Lung microvascular endothelial cell (primary cell): ENCODE results near the gene PPP1R15B. TPM values are rescaled to one million over a fixed set of nuclear protein-coding genes. Genes with fewer than 3 reads are reported as not detected.

Source experiments
- DNase-seq, 2 donors: peaks; one replicate each; pipeline versions ENCODE4 v3.0.0 to v3.0.0-alpha.2; 2010; ENCODE audit warnings: low read depth in 2 of 2
- total RNA-seq: library from RNA; depleted of rRNA; stranded (reverse); fragments of >200 nt; gene quantifications from 2 replicates; pipeline ENCODE4 v1.2.1, GENCODE V29; 2014

PPP1R15B gene
- 15.3 and 21.0 TPM in 2 replicates for total RNA-seq

DNA sequence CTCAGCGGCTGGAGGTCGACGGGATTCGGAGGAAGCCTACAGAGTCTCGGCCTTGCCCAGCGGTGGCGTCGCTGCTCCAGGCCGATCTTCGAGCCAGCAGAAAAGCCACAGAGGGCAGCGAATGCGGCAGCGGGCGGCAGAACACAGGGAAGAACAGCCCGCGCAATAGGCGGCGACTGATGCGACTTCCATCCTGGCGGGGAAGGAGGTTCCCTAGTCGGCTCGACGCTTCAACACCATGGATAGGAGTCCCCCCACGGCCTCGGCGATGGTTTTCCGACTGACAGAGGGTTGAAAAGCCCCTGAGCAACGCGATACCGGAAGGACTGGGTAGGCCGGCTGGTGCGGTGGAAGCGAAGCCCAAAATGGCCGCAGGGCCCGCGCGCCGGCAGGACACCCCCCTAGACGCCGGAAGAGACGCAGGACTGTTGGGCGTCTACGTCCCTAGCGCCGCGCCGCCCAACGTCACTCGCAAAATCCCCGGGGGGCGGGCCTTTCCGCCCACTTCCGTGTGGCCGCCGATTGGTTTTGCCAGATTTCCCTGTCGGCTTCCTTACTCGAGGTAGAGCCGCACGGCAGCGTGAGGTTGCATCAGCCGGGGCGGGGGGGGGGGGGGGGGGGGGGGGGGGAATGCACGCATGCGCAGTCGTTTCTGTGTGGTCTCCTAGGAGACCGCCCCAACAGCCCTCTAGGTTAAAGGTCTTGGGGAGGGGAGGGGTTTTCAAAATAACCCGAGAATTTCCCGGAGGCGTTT, at the start of gene PPP1R15B:
PPP1R15B (minus strand) TSS at position 367 of the 754 bp plus-strand sequence. CDS start 406 bp downstream, outside the sequence.
- peak; percentile 99 for DNase-seq

DNA sequence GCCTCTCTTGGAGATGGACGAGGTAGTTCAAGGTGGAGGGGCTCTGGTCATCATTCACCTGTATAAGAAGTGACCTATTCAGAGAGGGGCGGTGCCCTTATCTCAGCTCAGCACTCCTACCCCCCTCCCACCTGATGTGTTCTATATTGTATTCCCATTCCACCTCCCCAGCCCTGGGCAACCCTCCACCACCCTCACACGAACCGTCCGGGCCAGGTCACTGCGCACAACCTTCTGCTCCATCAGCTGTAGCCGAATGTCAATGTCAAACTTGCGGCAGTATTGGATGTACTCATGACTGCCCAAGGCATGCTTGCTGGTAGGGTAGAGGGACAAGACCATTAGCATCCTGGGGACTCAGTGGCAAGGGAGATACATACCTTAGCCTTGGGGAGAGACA, 48.7 kb upstream of the PPP1R15B start:
- DNase-seq: no peak

DNA sequence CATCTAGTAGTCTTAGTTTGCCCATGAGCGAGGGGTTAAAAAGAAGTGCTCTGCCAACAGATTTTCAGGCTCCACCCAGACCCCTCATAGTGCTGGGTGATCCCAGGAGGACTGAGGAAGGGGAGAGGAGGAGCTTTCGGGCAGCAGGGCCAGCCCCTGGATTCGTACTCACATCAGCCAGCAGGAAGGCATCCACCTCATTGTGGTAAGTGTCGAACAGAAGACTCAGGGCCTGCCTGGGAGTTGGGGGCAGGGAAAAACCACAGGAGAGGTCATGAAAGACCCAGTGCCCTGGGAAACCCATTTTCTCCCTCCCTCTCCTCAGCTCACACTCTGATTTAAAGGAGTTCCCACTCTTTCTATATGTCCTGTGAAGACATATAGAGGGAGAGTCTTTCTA, 48.1 kb upstream of the PPP1R15B start:
- no peak for DNase-seq

DNA sequence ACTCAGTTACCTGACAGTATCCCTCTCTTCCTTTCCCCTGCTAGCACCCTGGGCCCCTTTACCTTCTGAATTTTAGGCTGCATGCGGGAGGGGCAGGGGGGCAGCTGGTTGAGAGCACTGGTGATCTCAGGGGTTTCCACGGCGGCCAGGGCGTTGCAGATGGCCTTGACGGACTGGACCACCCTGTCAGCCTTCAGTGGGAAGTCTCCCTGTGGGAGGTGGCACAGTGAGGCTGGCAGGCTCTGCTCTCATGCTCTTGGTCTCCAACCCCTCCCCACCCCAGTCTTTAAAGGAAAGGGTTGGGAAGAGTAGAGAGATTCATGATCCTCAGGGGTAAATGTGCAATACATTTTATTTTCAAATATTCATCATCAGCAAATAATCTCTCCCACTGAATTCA, 46.0 kb upstream of the PPP1R15B start:
- no peak for DNase-seq

DNA sequence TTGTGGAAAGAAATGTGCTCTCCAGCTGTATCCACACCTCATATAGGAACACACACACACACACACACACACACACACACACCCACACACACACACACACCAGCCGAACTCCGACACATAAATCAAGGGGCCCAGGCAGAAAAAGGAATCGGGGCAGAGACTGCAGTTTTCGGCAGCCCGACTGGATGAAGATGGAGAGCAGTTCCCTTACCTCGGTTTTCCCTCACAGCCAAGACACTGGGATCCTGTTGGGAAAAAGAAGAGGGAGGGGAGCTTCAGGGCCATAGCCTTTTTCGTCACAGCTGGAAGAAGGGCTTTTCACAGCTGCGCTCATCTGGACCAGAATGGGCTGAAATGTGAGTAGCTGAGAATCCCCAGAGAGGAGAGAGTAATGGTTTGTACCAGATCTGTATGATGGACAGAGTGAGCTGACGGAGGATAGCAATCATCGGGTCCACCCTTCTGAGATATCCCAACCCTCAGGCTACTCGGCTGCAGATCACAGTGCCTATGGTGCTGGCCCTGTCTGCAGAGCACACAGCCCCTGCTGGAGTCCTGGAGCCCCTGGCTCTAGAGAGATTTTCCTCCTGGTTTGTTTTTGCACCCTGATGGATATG, 45.3 kb upstream of the PPP1R15B start:
- DNase-seq: no peak

DNA sequence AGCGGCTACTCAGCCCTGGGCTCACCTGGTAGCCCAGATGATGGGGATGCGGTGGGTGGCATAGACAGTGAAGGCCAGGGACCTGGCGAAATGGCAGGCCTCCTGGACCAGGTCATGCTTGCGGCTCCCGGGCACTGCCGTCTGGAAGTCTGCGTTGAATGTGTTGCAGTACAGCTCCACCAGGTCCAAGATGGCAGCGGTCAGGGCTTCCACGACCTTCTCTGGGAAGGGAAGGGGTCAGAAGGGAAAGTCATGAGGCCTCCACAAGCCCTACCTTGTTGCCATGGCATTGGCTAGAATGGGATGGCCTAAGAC, 44.2 kb upstream of the PPP1R15B start:
- DNase-seq: no peak

DNA sequence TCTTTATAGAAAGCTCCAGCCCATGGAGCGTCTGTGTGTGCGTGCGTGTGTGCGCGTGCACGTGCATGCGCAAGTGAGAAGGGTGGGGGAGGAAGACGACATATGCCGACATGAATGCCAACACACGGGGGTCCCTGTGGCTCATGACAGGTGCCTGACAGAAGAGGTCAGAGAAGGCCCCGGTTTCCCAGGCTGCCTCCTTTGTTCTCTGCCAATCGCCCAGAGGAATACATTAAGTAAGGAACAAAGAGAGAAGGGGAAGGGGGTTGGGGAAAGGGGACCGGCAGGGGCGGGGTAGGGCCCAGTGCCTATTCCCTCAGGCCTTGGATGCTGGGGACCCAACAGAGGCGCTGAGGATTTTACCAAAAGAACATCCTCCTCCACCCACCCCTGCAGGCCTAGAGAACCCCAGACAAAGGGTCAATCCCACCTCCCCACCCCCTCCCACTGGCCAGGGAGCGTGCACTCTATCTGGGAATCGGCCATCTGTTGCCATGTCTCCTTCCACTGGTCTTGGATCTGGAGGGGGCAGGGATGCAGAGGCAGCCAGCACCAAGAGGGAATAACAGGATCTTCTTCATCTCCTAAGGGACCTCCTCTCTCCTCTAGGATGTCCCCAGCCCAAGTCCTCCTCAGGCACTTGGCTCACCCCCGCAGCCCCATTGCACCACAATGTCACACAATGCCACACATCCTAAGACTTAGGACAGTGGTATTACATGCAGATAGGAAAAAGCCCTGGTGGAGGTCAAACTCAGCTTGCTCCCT, 43.6 kb upstream of the PPP1R15B start:
- DNase-seq: peak in 1 of 2 donors; percentile 49

DNA sequence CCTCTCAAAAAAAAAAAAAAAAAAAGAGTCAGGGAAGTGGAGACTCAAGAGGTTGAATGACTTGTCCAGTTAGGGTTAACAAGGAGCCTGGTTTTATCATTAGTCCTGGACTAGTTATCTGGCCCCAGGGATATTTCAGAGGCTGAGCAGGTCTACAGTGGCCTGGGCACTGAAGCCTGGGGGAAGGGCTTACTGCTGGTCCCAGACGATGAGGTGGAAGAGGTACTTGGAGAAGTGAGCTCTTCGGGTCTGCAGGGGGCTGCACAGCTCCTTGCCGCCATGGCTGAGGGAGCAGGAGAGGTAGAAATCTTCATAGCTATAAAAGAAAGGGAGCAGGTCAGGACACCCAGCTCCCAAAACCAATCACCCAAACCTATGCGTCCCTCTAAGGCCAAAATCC, 42.9 kb upstream of the PPP1R15B start:
- DNase-seq: no peak

DNA sequence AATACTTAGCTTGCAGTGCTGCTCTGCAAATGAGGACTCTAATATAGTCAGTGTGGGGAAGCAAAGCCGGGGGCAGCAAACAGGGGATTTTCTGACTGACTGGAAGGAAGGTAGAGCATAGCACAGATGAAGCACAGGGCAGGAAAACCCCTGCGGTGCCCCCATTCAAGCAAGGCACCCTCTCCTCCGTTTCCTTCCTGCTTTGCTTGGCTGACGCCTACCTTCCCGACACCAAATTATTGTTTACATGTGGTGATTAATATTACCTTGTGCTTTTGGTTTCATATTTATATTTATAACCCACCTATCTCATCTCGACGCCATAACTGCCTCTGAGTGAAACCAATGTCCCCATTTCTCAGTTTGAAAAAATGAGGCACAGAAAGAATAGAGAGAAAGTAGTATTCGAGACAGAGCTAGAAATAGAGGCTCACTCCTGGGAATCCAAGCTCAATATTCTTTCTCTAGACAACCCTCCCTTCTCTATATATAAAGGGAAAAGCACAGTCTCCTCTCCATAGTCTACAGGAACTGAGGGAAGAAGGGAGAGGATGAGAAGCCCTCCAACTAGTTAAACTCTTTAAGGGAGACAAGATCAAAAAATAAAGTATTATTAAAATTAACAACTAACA, 41.6 kb upstream of the PPP1R15B start:
- DNase-seq: peak; percentile 68 to 74

DNA sequence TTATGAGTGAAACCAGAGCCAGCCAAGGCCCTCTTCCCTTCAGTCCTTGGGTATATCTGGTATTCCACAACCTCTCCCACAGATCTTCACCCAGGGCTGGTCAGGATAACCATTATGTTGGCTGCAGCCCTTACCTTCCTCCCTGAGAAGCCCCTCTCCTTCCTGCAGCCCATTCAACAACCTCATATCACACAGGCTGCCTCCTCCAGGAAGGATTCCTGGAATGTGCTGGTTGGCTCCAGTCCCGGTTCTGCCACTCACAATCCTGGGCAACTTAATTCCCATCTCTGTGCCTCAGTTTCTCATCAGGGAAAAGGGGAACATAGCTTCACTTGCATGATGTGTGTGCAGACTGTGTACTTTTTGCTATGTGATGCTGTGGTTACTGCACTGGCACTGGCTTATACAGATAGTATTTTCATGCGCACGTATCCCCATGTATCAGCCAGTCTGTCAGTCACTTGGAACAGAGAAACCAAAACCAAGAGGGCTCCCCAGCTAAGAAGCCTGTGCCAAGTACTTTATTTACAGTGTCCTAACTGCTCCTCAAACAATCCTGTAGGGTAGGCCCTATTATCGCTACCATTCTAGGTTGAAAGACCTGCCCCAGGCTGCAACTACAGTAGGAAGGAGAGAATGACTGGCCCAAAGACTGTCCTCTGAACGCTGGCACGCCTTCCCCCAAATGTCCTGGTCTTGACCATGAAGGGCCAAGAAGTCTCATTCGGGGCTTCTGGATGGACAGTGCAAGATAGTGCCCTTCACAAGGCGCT, 39.9 kb upstream of the PPP1R15B start:
- no peak for DNase-seq

DNA sequence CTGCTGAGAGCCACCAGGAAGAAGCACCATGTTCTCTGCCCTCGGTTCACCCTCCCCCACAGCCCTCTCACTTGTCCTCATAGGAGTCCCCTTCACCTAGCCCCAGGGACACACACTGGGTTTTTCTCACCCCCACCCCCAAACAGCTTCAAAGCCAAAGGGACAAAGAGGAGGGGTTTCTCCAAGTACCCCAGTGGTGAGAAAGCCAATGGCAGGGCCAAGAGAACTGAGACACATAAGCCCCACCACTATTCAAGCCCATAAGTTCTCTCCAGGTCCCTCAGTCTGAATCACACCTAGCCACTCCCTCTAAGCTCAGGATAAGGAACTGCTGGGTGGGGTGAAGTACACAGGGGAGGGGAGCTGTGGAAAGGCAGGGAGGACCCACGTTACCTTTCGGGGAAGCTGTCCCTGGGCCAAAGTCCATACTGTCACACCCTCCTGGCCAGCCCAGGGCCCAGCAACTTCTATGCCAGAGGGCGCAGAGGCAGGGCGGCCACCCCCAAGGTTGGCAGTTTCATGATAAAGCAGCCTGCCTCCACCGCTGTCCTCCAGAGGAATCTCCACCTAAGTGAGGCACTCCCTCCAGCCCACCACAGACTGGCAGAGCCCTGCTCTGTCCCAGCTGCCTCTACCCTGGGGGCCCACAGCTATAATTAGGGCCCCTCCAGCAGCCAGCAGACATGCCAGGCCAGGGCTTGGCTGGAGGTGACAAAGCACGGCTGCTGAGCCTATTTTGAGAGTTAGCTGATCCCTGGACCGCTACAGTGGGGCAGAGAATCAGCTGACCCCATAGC, 39.0 kb upstream of the PPP1R15B start:
- no peak for DNase-seq

DNA sequence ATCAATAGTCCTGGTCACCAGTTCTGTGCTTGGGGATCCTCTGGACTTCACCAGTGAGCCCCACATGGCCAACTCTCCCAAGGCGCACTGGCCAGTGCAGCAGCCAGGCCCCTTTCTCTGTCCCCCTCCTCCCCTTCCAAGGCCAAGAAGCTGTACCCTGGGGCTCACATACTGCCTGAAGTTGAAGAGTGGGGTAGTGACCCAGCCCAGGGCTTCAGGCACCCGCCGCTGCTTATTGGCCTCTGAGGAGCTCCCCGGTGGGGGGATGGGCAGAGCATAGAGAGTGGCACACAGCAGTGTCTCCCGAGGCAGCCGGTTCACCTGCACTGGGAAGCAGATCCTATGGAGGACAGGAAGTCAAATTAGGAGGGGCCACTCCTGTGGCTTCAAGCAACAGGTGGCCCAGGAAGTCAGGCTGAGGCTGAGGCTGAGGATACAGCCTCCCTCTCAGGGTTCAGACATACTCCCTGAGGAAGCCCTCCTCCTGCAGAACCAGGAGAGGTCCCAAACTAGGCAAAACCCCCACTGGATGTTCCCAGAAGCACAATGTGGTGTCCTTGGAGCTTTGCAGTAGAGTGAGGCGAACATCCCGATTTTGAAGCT, 38.2 kb upstream of the PPP1R15B start:
- DNase-seq: no peak

DNA sequence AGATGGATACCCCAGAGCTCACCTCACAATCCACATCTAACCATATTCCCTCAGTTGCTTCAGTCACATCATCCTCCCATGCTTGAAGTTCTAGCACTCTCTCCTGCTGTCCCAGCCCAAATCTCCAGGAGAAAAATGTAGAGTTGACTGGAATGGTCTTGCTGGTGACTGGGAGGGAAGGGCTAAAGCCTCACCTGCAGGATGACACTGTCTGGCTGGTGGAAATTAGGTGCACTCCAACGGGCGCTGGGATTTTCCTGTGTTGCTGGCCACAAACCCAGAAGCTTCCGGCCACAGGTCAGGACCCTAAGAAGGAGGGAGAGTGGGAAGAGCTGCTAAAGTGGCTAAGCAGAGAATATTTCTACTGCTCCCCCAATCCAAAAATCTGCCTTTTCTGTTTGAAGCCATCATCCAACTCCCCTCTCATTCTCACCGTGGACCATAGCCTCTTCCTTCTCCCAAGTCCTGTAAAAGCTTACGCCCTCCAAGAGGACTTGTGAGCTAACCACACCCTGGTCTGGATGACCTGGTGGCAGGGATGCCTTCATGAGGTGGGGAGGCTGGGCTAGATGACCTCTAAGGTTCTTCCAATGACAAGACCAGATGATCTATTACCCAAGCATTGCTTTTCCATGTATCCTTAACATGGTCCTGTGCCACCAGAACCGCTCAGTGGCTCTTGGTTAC, 37.5 kb upstream of the PPP1R15B start:
- DNase-seq: no peak

DNA sequence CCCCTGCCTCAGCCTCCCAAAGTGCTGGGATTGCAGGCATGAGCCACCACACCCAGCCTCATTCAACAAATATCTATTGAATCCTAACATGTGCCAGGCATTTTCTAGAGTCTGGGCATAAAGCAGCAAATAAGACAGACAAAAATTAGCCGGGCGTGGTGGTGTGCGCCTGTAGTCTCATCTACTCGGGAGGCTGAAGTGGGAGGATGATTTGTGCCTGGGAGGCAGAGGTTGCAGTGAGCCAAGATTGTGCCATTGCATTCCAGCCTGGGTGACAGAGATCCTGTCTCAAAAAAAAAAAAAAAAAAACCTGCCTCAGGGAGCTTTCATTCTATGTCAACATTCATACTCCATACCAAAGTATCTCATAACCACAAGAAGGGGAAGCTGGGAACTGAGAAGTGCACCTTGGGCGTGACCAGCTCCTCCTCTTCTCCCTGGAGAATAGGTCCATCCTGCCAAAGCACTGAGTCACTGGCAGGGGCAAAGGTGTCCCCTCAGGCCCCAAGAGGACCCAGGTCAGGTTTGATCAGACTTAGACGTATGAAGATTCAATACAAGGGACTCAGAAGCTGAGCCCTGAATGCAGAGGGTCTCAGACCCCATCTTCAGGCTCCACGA, 36.8 kb upstream of the PPP1R15B start:
- DNase-seq: no peak

DNA sequence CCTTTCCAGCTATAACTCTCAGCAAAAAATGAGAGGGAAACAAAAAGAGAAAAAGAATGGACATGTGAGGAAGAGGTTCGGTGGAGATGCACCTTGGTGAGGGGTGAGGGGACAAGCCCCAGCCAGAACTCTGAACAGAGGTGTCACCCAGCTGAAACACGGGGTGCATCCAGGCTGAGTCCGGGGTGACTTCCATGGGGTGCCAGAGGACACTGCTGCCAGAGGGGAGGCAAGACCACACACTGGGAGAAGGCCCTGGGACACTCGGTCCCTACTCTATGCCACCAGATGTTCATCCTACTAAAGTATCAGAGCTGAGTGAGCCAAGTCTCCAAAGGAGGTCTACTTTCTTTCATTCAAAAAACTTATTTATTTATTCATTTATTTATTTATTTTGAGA, 36.1 kb upstream of the PPP1R15B start:
- DNase-seq: no peak

DNA sequence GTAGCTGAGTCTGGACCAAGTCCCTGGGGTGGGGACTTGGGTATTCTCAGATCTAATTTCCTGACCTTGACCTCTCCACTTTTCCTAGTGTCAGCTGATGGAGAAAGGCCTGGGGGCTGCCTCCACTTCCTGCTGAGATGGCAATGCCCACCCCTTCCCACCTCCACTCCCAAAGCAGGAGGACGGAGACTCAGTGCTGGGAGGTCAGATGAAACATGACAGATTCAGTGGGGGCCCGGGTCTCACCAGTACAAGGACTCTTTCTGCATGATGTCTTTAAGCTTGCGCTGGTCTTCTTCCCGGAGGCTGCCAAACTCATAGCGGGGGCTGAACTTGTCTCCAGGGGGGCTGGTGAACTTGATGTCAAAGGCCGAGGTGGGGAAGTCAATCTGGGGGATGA, 35.6 kb upstream of the PPP1R15B start:
- DNase-seq: no peak

DNA sequence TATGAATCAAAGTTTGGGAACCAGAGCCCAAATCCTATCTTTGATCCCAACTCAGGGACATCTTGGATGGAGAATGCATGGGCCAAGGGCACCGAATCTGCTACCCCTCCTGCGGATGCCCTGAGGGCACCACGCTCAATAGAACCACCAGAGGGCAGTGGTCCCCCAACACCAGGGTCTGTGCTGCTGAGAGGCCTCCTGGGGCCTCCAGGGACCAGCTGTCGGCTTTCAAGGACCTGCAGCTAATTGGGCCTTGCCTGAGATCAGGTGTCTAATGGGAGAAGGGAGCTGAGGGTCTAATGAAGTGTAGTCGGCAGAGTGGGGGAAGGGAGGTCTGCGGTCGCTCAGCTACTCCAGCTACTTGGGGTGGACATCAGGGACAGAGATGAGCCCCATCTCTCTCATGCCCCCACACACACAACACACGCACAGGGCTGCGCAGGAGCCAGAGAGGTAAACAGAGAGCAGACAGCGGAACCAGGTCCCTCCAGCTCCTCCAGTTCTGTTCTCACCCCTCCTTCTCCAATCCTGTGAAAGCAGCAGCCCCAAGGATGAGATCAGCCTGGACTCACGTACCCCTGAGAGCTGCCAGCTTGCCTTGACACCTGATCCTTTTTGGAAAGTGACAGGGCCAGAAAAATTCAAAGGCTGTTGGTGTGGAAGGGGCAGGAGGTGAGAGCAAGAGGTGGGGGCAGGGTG, 34.9 kb upstream of the PPP1R15B start:
- peak; percentile 74 to 84 for DNase-seq

DNA sequence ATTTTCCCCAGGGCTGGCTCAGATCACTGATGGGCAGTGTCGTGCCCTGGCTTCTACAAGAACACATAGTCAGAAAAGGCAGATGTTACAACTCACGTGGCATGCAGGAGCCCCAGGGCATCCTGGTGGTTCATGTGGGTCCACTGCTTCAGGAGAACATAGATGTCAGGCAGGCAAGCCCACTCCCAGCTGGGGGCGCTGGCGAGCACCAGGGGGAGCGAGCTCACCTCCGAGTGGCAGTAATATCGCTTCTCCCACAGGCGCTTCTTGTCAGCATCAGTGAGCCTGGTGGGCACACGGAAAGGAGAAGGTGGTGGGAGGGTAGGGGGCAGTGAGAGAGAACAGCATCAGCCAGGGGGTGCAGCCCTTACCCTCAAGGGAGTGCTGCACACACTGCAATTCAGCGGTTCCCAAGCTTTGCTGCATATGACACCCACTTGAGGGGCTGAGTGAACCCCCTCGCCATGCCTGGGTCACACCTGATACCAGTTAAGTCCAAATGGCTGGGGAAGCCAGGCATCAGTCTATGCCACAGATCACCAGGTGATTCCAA, 34.3 kb upstream of the PPP1R15B start:
- peak; percentile 39 to 69 for DNase-seq
